NCI-H345 (cell line): Measurements from ENCODE around the gene SLC36A3.

Experiments
- DNase-seq: peaks from one replicate; lab custom pipeline; 2025; lab: John Stamatoyannopoulos, UW

The SLC36A3 gene

DNA sequence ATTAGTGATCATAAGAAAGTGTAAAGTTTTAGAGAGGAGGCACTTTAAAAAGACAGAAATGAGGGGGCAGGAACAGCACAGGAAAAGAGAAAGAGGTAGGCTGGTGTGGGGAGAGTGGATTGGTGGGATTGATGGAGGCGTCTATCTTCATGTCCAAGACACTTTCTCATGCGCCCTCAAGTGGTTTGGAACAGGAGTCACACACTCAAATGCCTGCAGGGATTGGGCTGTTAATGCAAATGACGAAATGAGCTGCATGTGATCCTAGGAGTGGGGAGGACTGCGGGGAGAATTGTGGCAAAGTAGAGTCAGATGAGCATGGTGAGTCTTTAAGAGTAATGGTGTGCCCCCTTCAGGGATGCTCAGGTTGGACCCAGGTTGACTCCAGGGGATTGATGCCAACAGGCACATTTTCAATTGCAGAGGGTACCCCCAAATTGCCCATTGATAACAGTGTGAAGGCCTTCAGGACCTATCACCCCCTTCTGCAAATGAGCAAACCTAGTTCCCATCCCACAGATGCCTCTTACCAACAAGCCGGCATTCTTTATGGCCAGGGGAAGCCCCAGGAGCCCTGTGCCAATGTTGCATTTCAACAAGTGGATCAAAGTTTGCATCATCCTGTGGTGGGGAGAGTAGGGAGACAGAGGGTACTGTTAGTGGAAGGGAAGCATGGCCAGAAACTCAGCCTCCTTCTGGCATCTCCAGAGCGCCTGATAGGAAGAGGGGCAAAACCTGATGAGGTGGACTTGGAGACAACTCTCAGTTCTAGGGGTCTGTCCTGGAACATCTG lies 5.3 kb downstream of the SLC36A3 start:
- DNase-seq = peak; percentile 22

GRCh38 chr5:151296974-151297373 lies 6.6 kb downstream of the SLC36A3 start:
- DNase-seq = no peak

GRCh38 chr5:151296478-151296830 lies 7.1 kb downstream of the SLC36A3 start:
- no peak for DNase-seq

- no peak for DNase-seq
Observed at GRCh38 chr5:151295791-151296477, 7.6 kb downstream of the SLC36A3 start.

DNA sequence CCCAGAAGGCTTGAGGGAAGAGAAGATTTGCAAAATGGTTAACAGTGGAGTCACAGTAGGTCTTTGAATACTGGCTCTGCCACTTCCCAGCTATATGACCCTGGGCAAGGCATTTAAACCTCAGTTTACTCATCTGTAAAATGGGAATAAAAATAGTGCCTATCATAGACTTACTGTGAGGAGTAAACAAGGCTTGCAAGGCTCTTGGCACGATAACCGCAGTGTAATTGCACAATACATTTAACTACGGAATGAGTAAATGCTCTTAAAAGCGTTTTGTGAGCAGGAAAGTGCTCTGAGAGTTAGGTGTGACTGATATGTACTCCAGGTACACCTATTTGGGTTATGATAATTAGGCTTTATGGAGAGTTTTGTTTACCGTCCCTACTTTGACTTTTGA lies 8.4 kb downstream of the SLC36A3 start:
- no peak for DNase-seq

- no peak for DNase-seq
Observed at GRCh38 chr5:151293624-151294023, 9.9 kb downstream of the SLC36A3 start.

DNA sequence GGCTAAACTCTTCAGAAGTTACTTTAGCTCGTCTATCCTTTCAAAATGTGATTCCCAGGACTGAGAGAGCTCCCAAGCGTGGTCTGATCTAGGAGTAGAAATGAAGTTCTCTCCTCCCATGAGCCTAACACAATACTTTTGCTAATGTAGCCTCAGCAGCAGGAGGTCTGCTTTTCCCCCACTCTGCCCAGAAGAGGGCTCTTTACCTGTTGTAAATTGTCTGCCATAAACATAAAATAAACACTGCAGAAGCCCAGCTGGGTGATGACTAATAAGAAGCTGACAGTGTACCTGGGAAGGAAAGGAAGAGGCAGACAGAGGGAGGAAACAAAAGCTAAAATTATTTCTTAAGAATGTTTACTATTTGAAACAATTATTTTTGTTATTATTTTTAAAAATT lies 15.4 kb downstream of the SLC36A3 start:
- peak; percentile 71 for DNase-seq

GRCh38 chr5:151286246-151286645 lies 17.3 kb downstream of the SLC36A3 start:
- no peak for DNase-seq

DNA sequence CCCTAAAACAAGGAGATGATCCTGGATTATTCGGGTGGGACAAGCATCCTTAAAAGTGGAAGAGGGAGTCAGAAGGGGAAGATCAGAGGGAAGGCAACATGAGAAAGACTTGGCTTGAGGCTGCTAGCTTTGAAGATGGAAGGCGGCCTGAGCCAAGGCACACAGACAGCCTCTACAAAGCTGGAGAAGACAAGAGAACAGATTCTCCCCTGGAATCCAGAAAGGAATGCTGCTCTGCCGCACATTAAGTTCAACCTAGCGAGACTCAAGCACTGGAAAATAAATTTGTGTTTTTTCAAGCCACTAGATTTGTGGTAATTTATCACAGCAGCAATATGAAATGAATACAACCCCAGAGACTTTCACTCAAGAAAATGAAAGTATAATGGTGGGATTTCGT lies 17.9 kb downstream of the SLC36A3 start:
- DNase-seq = no peak

DNA sequence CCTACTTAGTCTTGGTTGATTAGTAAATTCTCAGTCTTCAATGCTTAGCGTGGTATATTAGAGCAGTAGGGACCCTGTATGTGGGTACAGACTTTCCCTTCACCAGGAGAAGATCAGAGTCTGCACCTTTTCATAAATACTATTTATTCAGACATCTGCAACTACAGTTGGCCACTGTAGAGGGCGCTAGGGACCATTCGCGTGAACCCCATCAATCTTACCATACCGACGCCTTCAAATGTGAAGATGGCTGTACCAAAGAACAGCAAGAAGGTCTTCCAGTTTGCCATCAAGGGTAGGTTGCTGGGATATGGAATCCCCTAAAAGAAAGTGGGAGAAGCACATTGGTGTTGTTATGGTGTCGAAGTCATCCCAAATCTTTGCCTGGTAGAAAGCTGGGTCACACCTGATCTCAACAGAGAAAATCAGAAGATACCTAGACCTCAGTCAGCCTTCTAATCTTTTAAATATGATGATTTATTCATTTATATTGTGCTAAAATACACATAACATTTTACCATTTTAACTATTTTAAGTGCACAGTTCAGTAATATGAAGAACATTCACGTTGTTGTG lies 19.1 kb downstream of the SLC36A3 start:
- DNase-seq = no peak

DNA sequence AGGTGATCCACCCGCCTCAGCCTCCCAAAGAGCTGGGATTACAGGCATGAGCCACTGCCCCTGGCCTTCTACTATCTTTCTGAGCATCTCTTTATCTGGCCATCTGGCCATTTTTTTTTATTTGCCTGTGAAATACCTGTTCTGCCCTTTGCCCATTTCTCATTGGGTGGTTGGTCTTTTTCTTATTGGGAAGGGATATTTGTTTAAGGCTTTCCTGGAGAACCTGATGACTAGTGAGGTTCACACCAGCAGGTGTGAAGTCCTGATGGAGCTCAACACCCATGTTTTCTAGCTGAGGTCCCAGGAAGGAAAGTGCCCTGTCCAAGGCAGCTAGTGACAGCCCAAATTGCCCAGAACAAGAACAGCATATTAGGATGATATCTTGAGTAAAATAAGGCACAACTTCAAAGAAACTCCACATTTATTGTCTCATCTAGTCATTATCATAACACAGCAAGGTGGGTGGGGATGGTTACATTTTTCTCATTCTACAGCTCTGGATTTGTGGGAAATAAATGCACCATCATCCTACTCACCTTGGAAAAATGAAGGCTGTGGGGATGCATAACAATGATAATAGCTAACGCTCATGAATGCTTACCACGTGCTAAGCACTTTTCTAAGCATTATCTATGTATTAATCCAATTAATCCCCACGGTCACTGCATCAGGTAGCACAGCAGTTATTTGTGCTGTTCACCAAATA lies 20.3 kb downstream of the SLC36A3 start:
- no peak for DNase-seq

DNA sequence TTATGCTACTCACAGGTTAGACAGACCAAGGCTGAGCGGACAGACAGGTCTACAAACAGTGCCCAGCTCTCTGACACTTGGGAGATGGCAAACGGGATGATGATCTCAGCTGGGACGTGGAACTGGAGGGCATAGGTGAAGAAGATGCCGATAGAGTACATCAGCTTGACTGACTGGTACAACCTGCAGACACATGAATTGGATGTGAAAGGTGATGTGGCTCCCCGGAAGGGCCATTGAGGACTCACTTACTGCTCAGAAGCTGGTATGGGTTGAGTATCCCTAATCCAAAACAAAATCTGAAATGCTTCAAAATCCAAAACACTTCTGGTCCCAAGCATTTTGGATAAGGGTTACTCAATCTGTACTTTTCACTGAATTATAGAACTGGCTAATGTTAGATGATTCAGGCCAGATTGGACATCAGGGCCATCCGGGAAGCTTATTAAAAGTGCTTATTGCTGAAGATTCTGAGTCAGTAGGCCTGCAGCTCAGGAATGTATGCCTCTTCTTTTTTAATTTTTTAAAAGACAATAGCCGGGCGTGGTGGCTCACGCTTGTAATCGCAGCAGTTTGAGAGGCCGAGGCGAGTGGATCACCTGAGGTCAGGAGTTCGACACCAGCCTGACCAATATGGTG lies 22.4 kb downstream of the SLC36A3 start:
- no peak for DNase-seq

DNA sequence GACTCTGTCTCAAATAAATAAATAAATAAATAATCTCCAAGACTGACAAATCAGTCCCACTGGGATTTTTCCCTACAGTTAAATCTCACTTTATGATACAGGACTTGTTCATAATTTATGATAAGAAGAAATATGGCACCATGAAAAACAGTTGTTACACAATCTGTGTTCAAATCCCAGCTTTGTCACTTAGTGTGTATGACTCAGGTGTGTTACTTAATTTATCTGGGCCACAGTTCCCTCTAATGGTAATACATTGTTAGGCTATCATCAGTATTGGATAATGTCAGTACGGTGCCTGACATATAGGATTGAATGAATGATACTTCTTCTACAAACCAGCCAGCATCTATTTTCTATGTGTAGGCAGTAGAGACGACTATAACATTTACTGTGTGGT lies 23.1 kb downstream of the SLC36A3 start:
- DNase-seq = no peak

DNA sequence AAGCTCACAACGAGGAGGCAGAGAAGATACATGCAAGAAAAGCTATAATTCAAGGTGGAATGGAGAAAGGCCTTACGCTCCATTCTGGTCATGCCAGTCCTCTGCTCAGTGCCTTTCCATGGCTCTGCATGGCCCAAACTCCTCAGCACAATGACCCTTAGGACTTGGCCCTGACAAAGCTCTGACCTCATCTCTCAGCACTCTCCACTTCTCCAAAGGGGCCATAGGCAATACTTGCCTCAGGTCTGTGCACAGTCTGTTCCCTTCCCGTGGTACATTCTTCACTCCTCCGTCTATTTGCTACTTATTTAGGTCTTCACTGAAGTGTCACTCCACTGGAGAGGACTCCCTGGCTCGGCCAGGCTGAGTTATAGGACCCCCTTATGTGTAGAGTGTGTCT lies 24.7 kb downstream of the SLC36A3 start:
- DNase-seq = no peak

- DNase-seq = no peak
Observed at GRCh38 chr5:151275803-151276202, 27.8 kb downstream of the SLC36A3 start.

DNA sequence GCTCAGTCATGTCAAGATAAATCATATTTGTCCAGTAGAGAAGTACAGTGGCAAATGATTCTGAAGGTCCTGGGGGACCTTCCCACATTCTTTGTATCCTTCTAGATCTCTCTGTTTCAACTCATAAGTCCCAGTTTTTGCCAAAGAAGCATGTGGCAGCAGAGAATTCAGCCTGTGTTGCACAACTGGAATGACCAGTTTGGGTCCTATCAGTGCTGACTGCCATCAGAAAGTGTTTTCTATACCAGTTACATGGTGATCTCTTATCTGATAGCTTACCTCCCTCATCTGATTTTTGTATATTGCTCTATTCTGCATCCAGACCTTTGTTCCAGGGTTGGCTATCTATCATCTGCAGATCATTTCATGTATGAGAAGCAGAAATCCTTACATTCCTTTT lies 28.9 kb downstream of the SLC36A3 start:
- no peak for DNase-seq

GRCh38 chr5:151271336-151271735 lies 32.2 kb downstream of the SLC36A3 start:
- DNase-seq = no peak

DNA sequence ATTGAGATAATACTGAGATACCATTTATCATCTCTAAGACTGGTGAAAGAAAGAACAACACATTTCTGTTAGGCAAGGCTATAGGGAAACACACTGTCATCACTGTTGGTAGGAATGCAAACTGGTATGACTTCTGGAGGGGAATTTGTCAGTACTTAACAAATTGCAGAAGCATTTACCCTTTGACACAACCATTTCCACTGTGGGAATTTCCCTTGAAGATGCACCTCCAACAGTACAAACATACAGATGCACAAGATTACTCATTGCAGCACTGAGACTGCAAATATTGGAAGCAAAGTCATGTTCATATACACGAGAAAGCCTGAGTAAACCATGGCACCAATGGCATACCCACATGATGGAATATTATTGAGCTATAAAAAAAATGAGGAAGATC lies 33.0 kb downstream of the SLC36A3 start:
- no peak for DNase-seq

- no peak for DNase-seq
Observed at GRCh38 chr5:151267491-151268260, 35.9 kb downstream of the SLC36A3 start.

DNA sequence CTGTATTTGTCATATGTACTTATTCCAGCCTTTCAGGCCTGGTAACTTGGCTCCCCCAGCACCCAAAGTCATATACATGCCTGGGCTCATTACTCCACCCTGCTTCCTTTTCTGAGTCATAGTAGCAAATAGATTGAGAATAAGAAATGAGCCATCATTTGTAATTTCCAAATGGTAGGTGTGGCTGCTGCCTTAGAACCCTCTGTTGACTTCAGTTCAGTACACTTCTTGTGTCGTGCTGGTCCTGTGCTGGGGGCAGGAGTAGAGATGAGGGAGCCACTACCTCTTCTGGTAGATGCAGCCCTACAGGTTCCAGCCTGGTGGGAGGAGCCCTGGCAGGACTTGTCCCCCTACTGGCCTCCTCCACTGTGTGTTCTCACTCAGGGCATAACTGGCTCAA lies 39.5 kb downstream of the SLC36A3 start:
- DNase-seq = no peak

DNA sequence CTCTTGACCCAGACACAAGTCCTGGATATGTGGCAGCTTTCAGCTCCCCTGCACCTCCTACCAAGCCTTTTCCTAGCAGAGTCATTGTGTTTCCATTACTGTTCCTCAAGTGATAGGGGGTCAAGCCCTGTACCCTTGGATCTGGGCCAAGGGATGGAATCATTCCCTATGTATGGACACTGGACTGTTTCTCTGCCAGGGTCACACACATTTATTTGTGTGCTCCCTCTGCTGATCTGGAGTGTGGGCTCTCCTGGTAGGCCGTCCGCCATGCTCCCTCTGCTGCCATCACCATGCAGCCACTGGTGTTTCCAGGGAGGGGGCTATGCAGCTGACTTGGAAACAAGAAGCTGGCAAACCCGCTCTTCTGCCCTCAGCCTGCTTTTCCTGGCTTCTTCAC lies 41.0 kb downstream of the SLC36A3 start:
- DNase-seq = no peak

GRCh38 chr5:151259931-151260330 lies 43.6 kb downstream of the SLC36A3 start:
- no peak for DNase-seq
